ENCODE measurements around the gene ZC3H7A. TPM values are rescaled to one million over a fixed set of nuclear protein-coding genes. Genes with fewer than 3 reads are reported as not detected.

Gene ZC3H7A
- total RNA-seq, 1 donor from 2014 or later = 20.5 TPM

DNA sequence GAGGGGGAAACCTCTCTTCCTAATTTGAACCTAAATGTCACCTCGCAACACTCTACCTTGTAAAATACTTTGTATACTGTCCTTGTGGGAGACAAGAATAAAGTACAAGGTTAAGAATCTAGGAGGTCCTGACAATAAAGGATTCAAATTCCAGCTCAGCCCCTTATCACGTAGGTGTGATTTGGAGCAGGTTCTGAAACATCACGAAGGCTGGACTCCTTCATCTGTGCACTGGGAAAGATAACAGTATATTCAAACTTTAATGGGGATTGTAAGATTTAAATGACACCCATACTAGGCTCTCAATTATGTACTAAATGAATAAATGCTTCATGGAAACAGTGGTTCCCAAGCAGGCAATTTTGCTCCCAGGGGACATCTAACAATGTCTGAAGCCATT, 56.5 kb downstream of the ZC3H7A start:
- DNase-seq (ENCODE audit: low spot score) (no peak), ATAC-seq (no peak)

GRCh38 chr16:11738742-11739544, 58.1 kb downstream of the ZC3H7A start:
- DNase-seq (ENCODE audit: low spot score) = no peak
- no peak for ATAC-seq

GRCh38 chr16:11737713-11738112, 59.3 kb downstream of the ZC3H7A start:
- DNase-seq (ENCODE audit: low spot score) (no peak), ATAC-seq (no peak)

- no peak for ATAC-seq
- no peak for DNase-seq (ENCODE audit: low spot score)
These were observed 60.2 kb downstream of the ZC3H7A start for GRCh38 chr16:11736903-11737302.

GRCh38 chr16:11735787-11736186, 61.3 kb downstream of the ZC3H7A start:
- DNase-seq (ENCODE audit: low spot score) (no peak), ATAC-seq (no peak)

DNA sequence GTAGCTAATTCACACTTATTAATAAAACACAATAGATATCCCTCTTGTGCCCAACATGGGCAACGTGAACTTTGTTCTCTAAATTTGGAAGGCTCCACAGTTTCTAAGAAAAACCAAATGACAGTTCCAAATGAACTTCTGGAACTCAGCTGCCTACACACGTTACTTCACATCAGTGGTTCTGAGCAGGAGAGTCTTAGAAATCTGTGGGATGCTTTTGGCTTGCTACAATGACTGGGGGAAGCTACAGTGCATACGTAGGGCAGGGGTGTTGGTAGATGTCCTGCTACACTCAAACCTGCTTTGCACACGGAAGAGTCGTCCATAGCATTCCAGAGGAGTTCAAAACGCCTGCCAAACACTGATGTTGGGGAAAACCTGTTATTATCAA, 62.4 kb downstream of the ZC3H7A start:
- DNase-seq (ENCODE audit: low spot score) (no peak), ATAC-seq (peak; percentile 77)

- ATAC-seq (peak; percentile 67), DNase-seq (ENCODE audit: low spot score) (no peak)
These were observed 62.9 kb downstream of the ZC3H7A start for GRCh38 chr16:11734025-11734652.

DNA sequence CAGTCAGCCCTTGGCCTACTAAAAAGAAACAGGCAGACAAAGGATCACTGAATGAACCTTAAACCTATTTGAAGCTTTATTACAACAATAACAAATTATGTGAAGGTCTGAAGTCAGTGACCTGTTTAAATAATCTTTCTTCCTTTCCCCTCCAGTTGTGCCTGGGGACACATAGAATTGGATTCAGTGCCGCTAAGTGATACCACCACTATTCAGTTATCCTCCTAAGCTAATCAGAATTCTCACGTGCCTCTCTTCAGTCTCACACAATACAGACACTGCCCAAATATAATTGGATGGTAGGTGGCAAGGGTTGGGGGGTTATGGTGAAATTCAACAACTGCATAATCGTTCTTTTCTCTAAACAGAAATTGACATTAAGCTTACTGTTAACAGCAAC, 65.8 kb downstream of the ZC3H7A start:
- no peak for DNase-seq (ENCODE audit: low spot score)
- ATAC-seq = no peak

DNA sequence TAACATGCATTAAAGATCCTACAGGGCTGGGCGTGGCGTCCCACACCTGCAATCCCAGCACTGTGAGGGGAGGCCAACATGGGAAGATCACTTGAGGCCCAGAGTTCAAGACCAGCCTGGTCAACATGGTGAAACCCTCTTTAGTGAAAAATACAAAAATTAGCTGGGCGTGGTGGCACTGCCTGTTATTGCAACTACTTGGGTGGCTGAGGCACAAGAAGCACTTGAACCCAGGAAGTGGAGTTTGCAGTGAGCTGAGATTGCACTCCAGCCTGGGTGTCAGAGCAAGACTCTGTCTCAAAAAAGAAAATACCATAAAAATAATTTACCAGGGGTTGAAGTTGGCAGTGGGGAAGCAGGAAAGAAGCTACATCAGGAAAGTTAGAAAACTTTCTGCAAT, 67.3 kb downstream of the ZC3H7A start:
- no peak for DNase-seq (ENCODE audit: low spot score)
- no peak for ATAC-seq

GRCh38 chr16:11727796-11728543, 69.1 kb downstream of the ZC3H7A start:
- DNase-seq (ENCODE audit: low spot score) (no peak), ATAC-seq (peak; percentile 59)

DNA sequence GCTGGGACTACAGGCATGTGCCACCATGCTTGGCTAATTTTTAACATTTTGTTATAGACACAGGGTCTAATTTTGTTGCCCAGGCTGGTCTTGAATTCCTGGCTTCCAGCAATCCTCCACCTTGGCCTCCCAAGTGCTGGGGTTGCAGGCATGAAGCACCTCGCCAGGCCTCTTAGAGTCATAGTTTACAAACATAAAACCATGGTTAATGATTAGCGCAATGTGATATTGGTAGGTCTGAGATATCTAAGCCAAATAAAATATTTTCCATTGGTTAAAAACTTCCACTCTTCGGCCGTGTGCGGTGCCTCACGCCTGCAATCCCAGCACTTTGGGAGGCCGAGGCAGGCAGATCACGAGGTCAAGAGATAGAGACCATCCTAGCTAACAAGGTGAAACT, 71.0 kb downstream of the ZC3H7A start:
- peak; percentile 88 for ATAC-seq
- DNase-seq (ENCODE audit: low spot score) = peak; percentile 65

- DNase-seq (ENCODE audit: low spot score) (no peak), ATAC-seq (no peak)
These were observed 71.6 kb downstream of the ZC3H7A start for GRCh38 chr16:11725457-11725856.

- ATAC-seq = no peak
- no peak for DNase-seq (ENCODE audit: low spot score)
These were observed 74.6 kb downstream of the ZC3H7A start for GRCh38 chr16:11722468-11722808.

GRCh38 chr16:11721781-11722467, 75.1 kb downstream of the ZC3H7A start:
- ATAC-seq = no peak
- DNase-seq (ENCODE audit: low spot score) = no peak

- no peak for ATAC-seq
- DNase-seq (ENCODE audit: low spot score) = no peak
These were observed 77.3 kb downstream of the ZC3H7A start for GRCh38 chr16:11719762-11720161.

DNA sequence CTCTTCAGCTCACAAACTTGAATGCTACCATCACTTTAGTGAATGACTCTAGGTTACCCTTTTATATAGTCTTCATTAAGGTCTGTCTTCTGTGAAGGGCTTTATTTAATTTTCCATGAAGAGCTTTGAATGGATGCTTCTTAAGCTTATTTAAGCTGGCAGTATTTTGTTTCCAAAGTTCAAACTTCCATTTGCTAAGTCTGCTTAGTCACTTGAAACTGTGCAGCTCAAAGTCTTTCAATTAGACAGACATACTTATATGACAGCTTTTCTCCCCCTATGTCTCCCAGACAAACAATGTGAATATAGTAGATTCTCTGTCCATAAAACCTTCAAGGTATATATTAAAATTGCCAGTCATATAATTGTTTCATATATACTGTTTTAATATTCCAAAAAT, 77.9 kb downstream of the ZC3H7A start:
- DNase-seq (ENCODE audit: low spot score) (no peak), ATAC-seq (no peak)

- DNase-seq (ENCODE audit: low spot score) = no peak
- ATAC-seq = no peak
These were observed 79.2 kb downstream of the ZC3H7A start for GRCh38 chr16:11717811-11718210.

GRCh38 chr16:11716336-11716735, 80.7 kb downstream of the ZC3H7A start:
- no peak for ATAC-seq
- DNase-seq (ENCODE audit: low spot score) = no peak

GRCh38 chr16:11715246-11715947, 81.7 kb downstream of the ZC3H7A start:
- ATAC-seq (no peak), DNase-seq (ENCODE audit: low spot score) (no peak)

DNA sequence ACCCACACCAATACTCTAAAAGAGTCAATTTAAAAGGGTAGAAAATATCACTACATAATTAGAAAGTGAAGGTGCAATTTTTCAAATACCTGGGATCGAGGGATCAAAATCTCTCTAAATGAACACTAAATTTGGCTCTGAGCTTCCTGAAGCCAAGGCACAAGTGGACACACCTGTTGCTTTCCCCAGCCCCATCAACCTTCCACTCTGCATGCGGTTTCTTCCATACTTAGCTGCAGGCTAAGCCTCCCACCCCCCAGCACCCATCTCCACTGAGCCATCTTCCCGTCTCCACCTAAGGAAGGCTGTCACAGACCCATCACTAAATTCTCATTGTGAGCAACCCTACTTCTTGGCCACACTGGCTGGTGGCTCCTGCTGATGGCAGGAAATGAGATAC, 84.9 kb downstream of the ZC3H7A start:
- DNase-seq (ENCODE audit: low spot score) (no peak), ATAC-seq (no peak)

- ATAC-seq = no peak
- DNase-seq (ENCODE audit: low spot score) = no peak
These were observed 85.4 kb downstream of the ZC3H7A start for GRCh38 chr16:11711662-11712061.
